GM18507 (cell line): Measurements from ENCODE around the gene CREB5.
A peak's percentile ranks its signal among the peaks of the same experiment; 100 is the strongest.
"Not testable (repeated sequence)": the region's sequence is repeated elsewhere in the genome, so short reads cannot be mapped to it uniquely, and the experiment has no call there.

Experiments
- DNase-seq: peaks from one replicate; pipeline ENCODE4 v3.0.0; 2011; ENCODE audit warnings: low read depth; ENCODE audit not compliant: insufficient read length; ENCODE audit errors: extremely low spot score
- FAIRE-seq: peaks from 2 replicates; lab custom pipeline; 2011; peaks lifted over from hg19 to GRCh38; lab: Jason Lieb, UNC

CREB5 gene

GRCh38 chr7:28591725-28592349 is 179.5 kb downstream of the CREB5 start:
- DNase-seq (no peak), FAIRE-seq (no peak)

- FAIRE-seq (no peak), DNase-seq (no peak)
Observed at GRCh38 chr7:28592861-28593260, 180.5 kb downstream of the CREB5 start.

- FAIRE-seq (no peak), DNase-seq (no peak)
Observed at GRCh38 chr7:28595076-28595475, 182.8 kb downstream of the CREB5 start.

GRCh38 chr7:28595801-28596200 is 183.5 kb downstream of the CREB5 start:
- FAIRE-seq (no peak), DNase-seq (no peak)

GRCh38 chr7:28596245-28596935 is 184.1 kb downstream of the CREB5 start:
- no peak for DNase-seq
- FAIRE-seq, result peak; percentile 21

- FAIRE-seq (no peak), DNase-seq (no peak)
Observed at GRCh38 chr7:28597284-28597683, 185.0 kb downstream of the CREB5 start.

GRCh38 chr7:28598037-28598436 is 185.7 kb downstream of the CREB5 start:
- not testable (repeated sequence) for DNase-seq, FAIRE-seq

- no peak for FAIRE-seq
- no peak for DNase-seq
Observed at GRCh38 chr7:28598586-28598985, 186.3 kb downstream of the CREB5 start.

- FAIRE-seq, result no peak
Observed at GRCh38 chr7:28599411-28599810, 187.1 kb downstream of the CREB5 start.

GRCh38 chr7:28602282-28602681 is 190.0 kb downstream of the CREB5 start:
- no peak for FAIRE-seq

More at GRCh38 chr7:28599411-28599810, 187.1 kb downstream of the CREB5 start:
- no peak for DNase-seq

GRCh38 chr7:28605427-28606085 is 193.2 kb downstream of the CREB5 start:
- no peak for FAIRE-seq
- no peak for DNase-seq

More at GRCh38 chr7:28602282-28602681, 190.0 kb downstream of the CREB5 start:
- no peak for DNase-seq

GRCh38 chr7:28606421-28606820 is 194.1 kb downstream of the CREB5 start:
- FAIRE-seq (no peak), DNase-seq (no peak)

GRCh38 chr7:28607855-28608193 is 195.5 kb downstream of the CREB5 start:
- DNase-seq (no peak), FAIRE-seq (no peak)

- FAIRE-seq, result no peak
- no peak for DNase-seq
Observed at GRCh38 chr7:28608237-28608656, 195.9 kb downstream of the CREB5 start.

GRCh38 chr7:28608731-28609130 is 196.4 kb downstream of the CREB5 start:
- FAIRE-seq (no peak), DNase-seq (no peak)

- no peak for DNase-seq
- no peak for FAIRE-seq
Observed at GRCh38 chr7:28609608-28610007, 197.3 kb downstream of the CREB5 start.

GRCh38 chr7:28611399-28611897 is 199.1 kb downstream of the CREB5 start:
- DNase-seq, FAIRE-seq: not testable (repeated sequence)

GRCh38 chr7:28613262-28613661 is 200.9 kb downstream of the CREB5 start:
- FAIRE-seq, result no peak
- no peak for DNase-seq

GRCh38 chr7:28615091-28615490 is 202.8 kb downstream of the CREB5 start:
- DNase-seq, result no peak
- FAIRE-seq, result no peak

GRCh38 chr7:28617308-28617880 is 205.1 kb downstream of the CREB5 start:
- FAIRE-seq (peak; percentile 52), DNase-seq (no peak)
